Upper lobe of left lung (tissue), 4 donors: Measurements from ENCODE around the gene SUGP1.

ENCODE experiments used
- CTCF ChIP-seq, 6 experiments: fragments of 450-650 bp in 4 of 6; fragments of 200-600 bp in 2 of 6; sonication (generic) in 2 of 6; IDR thresholded peaks; one replicate each; pipeline ENCODE4 v1.5.1; 2016 to 2019; ENCODE audit warnings: antibody characterized with exemption in 6 of 6
- EP300 ChIP-seq, 4 donors: sonication (generic); formaldehyde crosslinking; IDR thresholded peaks; one replicate each; pipeline ENCODE4 v1.5.1; 2017; ENCODE audit warnings: antibody characterized with exemption in 4 of 4, control low read depth in 2 of 4
- POLR2A ChIP-seq, 4 donors: fragments of 450-650 bp; IDR thresholded peaks; one replicate each; pipeline ENCODE4 v1.5.1; 2016 to 2017; ENCODE audit warnings: antibody characterized with exemption in 4 of 4, mild to moderate bottlenecking in 2 of 4
- POLR2AphosphoS5 ChIP-seq, 2 donors: sonication (generic); formaldehyde crosslinking; IDR thresholded peaks; one replicate each; pipeline ENCODE4 v1.5.1; 2017; ENCODE audit warnings: antibody characterized with exemption in 2 of 2

DNA sequence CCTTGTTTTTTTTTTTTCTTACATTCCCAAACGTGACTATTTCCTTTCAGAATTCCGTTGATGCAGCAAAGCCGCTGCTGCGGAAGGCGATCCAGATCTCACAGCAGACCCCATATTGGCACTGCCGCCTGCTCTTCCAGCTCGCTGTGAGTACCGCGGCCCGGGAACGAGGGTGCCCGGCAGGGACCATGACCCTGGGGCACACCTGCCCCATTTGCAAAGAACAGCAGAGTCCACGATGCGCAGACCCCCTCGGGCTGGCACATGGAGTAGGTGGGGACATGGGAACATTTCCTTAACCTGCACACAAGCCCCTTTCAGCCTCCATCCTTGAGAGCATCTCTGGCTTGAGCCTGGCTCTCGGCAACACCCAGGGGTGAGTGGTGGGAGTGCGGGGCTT lies 16.8 kb upstream of the SUGP1 start:
- TF ChIP-seq POLR2A (IDR thresholded peaks at IDR 0.05) (no peak), CTCF (IDR thresholded peaks at IDR 0.05) (no peak), POLR2AphosphoS5 (IDR thresholded peaks at IDR 0.05) (no peak), EP300 (IDR thresholded peaks at IDR 0.05) (no peak)
